ENCODE measurements around the gene NAB2.

- no peak for TF ChIP-seq GATAD2A (IDR thresholded peaks at IDR 0.05)
- no peak for TF ChIP-seq FIP1L1 (IDR thresholded peaks at IDR 0.05; ENCODE audit: low read depth, low read length, poor library complexity, severe bottlenecking)
- no peak for TF ChIP-seq EP300 (IDR thresholded peaks at IDR 0.05; ENCODE audit: low read length)
- TF ChIP-seq EZH2 (IDR thresholded peaks at IDR 0.05; ENCODE audit: borderline replicate concordance, low read depth, low read length): no peak
- TF ChIP-seq, protein P1, sequence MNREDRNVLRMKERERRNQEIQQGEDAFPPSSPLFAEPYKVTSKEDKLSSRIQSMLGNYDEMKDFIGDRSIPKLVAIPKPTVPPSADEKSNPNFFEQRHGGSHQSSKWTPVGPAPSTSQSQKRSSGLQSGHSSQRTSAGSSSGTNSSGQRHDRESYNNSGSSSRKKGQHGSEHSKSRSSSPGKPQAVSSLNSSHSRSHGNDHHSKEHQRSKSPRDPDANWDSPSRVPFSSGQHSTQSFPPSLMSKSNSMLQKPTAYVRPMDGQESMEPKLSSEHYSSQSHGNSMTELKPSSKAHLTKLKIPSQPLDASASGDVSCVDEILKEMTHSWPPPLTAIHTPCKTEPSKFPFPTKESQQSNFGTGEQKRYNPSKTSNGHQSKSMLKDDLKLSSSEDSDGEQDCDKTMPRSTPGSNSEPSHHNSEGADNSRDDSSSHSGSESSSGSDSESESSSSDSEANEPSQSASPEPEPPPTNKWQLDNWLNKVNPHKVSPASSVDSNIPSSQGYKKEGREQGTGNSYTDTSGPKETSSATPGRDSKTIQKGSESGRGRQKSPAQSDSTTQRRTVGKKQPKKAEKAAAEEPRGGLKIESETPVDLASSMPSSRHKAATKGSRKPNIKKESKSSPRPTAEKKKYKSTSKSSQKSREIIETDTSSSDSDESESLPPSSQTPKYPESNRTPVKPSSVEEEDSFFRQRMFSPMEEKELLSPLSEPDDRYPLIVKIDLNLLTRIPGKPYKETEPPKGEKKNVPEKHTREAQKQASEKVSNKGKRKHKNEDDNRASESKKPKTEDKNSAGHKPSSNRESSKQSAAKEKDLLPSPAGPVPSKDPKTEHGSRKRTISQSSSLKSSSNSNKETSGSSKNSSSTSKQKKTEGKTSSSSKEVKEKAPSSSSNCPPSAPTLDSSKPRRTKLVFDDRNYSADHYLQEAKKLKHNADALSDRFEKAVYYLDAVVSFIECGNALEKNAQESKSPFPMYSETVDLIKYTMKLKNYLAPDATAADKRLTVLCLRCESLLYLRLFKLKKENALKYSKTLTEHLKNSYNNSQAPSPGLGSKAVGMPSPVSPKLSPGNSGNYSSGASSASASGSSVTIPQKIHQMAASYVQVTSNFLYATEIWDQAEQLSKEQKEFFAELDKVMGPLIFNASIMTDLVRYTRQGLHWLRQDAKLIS (CRISPR knock-in tag; IDR thresholded peaks at IDR 0.05): no peak
- no peak for TF ChIP-seq CTCF (IDR thresholded peaks at IDR 0.05 in 2 of 3, conservative IDR thresholded peaks at IDR 0.05 in 1 of 3; ENCODE audit: insufficient read depth in 2 of 3, low read depth in 1 of 3, low read length in 3 of 3)
- TF ChIP-seq MLX (CRISPR knock-in tag; conservative IDR thresholded peaks at IDR 0.05): no peak
Observed at GRCh38 chr12:57138526-57139272, 49.8 kb downstream of the NAB2 start.

Data from K562 (cell line).